NCI-H1436 (cell line): ENCODE data around the gene CACNG1.
A peak's percentile ranks its signal among the peaks of the same experiment; 100 is the strongest.

ENCODE experiments used
- DNase-seq: peaks from one replicate; lab custom pipeline; 2025; lab: John Stamatoyannopoulos, UW

The CACNG1 gene

DNA sequence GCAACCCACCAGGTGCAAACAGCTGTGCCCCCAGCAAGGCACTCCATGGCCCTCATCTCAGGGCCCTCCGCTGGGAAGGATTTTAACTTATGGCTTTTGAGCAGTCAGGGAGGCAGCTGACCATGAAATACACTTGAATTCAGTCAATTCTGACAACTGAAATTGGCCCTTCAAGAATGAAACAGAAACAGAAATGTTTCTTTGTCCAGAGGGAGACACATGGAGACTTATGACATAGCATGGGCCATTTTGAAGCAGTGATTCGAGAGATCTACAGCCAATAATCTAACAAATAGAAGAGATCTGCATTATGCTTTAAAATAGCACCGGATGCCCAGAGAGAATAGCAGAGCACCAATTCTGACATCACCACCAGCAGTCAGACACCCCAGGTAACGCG is 7.5 kb downstream of the CACNG1 start:
- no peak for DNase-seq

DNA sequence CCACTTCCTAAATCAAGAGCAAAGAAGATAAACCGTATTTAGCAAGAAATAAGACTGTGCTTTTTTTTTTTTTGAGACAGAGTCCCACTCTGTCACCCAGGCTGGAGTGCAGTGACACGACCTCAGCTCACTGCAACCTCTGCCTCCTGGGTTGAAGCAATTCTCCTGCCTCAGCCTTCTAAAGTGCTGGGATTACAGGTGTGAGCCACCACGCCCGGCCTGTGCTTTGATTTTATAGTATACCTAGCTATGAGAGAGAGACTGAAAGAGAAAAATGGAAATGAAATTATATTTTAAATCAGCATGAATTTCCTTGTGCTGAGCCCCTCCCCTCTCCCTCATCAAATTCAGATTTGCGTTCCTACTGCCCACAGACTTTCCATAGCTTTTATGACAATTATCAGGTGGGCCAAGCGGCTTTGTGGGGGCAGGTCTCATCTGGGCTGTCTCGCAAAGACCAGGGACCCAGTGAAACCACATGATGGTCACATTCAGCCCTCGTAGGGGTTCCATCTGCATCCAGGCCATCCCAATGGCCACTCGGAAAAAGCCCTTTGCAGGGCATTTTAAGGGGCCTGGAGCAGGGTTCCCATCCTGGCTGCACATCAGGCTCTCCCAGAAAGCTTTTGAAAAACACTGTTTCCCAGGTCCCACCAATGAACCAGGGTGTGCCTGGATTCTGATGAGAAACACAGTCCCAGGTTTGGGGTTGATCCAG is 8.5 kb downstream of the CACNG1 start:
- DNase-seq: no peak

DNA sequence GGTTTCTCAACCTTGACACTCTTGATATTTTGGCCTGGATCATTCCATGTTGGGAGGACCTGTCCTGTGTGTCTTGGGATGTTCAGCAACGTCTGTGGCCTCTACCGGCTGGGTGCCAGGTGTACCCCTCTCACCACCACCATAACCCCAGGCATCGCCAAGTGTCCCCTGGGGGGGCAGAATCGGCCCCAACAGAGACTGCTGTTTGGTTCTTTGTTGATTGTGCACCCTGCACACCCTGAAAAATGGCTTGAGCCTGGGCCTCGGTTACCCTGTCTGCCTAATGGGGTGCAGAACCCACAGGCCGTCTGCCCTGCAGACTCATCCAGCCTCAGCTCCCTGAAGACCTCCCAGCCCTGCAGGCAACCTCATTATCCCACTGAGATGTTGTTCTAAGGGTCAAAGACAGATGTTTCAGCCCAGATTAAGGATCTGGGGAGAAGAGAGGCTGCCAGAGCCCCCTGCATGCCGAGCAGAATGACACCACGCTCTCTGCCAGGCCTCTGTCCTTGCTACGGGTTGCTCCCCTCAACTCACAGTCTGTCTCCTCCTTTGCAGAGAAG is 9.2 kb downstream of the CACNG1 start:
- no peak for DNase-seq

DNA sequence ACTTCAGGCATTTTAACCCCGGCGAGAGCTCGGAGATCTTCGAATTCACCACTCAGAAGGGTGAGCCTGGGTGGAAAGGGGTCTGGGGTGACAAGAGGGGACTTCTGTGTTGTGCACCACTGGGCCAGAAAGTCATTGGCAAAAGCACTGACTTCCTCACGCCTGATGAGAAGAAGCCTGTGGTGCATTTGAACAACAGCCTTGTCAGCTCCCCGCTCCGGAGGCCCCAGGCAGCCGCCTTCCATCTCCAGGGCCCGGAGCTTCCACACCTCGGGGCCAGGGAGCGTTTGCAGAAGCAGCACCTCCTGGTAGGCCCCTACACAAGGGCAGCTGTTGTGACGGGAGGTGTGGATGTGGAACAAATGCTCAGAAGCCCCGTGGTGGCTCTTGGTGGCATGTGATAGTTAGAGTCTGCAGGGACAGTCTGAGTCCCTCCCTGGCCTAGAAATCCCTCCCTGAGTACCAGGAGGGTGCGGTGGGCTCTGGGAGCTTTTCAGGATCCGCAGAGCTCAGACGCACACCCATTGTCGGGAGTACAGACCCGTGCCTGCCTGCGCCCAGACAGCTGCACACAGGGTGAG is 9.7 kb downstream of the CACNG1 start:
- DNase-seq: no peak

DNA sequence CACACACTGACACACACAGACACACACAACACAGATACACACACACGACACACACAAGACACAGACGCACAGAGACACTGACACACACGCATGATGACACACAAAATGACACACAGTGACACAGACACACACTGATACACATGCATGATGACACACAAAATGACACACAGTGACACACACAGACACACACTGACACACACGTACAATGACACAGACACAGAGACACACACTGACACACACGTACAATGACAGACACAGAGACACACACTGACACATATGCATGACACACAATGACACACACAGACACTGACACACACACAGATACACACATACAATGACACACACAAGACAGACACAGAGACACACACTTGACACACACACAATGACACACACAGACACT is 10.3 kb downstream of the CACNG1 start:
- DNase-seq: no peak

DNA sequence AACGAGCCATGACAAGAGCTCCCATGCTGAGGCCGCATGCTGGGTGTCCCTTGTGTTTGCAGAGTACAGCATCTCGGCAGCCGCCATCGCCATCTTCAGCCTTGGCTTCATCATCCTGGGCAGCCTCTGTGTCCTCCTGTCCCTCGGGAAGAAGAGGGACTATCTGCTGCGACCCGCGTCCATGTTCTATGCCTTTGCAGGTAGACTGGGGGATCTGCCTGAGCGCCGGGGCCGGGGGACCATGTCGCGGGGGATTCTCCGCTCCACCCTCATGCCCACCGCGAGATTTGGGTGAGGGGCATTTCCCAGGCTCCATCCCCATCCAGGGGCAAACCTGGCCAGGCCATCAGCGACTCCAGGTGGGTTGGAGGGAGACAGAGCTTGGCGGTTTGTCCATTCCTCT is 10.7 kb downstream of the CACNG1 start:
- no peak for DNase-seq

DNA sequence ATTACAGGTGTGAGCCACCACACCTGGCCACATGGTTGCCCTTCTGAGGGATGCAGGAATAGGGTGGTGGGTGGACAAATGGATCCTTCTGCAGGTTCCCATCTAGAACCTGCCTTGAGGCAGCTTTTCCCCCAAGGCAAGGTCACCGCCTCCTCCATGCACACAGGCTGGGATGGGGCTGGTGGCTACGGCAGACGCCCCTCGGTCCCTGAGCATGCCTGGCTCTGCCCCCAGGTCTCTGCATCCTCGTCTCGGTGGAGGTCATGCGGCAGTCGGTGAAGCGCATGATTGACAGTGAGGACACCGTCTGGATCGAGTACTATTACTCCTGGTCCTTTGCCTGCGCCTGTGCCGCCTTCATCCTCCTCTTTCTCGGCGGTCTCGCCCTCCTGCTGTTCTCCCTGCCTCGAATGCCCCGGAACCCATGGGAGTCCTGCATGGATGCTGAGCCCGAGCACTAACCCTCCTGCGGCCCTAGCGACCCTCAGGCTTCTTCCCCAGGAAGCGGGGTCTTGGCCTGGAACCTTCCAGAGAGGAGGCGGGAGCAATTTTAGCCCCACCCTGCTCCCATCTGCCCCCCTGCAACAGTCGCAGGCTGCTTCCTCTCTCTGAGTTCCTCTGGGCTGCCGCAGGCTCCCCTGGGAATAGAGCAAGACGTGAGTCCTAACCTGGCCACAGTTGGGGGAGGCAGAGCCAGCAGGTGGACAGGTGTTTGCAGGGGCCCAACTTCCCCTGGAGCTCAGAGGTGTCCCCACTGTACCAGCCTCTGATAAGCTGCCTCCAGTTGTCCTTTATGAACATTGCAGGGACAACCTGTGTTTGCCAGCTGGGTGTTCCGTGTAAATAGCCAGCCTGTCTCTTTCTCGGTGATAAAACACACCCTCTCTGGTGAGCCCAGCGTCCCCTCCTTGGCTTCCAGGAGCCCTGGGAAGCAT is 11.7 kb downstream of the CACNG1 start:
- DNase-seq: no peak

DNA sequence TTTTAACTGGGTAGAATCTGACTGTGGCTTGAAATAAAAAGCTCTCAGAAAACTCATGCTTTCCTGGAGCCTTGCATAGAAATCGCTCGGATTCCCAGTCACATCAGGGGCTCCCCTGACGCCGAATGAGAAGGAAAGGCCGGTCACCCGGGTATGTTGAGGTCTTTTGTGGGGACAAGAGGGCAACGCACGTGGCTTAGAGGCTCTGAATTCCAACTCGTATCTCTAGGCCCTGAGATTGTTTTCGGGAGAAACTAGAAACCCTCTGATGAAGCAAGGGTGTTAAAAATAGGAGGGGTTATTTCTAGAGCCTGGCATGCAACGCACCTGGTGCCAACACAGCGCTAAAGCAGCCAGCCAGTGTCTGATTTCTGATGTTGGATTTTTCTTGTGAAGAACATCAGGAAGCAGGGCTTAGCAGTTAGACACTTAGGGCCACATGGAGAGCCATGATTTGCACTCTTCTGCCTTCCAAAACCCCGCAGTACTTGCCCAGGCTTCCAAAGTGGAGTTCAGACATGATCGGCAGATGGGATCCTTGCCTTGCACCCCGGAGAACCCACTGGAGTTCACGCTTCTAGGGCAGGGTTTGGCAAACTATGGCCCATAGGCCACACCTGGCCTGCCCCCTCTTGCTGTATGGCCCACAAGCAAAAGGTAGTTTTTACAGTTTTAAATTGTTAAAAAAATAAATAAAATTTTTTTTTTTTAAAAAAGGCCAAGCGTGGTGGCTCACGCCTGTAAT is 12.6 kb downstream of the CACNG1 start:
- no peak for DNase-seq

DNA sequence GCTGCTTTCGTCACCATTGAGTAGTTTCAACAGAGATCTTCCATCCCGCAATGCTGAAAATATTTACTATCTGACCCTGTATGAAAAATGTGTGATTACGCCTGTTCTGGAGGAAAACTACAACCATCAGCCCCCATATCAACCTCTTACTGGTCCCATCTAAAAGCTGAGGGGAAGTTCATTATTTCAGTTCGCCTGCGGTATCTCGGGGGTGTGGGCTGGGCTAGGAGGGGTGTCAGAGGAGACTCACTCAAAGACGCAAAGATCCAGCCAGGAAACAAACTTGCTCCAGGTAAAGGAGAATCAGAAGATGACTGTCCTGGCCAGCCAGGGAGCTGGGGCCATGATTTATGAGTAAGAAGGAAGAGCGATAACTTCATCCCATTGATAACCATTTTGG is 13.7 kb downstream of the CACNG1 start:
- DNase-seq: no peak

DNA sequence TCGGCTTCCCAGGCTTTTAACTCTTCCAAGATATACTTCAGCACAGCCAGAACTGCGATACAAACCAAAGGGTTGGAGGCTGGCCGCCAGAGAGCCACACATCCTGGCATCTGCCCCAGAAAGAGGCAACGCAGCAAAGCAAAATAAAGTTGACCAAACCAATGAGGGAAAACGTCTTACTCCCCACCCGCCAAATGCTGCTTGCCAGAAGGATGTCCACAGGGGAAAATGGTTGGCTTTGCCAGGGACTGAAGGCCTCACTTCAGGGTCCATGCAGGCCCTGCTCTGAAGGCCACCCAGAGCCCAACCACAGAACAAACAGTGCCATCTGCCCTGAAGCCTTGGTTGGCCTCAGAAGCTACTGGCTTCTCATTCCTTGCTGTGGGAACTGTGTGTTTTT is 15.0 kb downstream of the CACNG1 start:
- no peak for DNase-seq

DNA sequence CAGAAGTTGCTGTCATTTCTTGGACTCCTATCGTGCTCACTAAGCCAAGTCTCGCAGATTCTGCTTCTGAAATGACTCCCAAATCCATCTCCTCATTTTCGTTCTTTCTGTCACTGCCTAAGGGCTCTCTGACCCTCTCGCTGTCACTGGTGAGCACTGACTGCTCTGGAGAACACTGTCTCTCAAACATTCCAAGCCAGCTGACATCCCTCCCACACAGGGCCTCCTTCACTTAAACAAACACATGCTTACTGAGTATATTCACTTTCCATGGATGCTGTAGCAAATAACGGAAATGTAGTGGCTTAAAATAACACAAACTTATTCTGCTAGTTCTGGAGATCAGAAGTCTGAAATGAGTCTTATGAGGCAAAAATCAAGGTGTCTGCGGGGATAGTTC is 18.8 kb downstream of the CACNG1 start:
- no peak for DNase-seq

DNA sequence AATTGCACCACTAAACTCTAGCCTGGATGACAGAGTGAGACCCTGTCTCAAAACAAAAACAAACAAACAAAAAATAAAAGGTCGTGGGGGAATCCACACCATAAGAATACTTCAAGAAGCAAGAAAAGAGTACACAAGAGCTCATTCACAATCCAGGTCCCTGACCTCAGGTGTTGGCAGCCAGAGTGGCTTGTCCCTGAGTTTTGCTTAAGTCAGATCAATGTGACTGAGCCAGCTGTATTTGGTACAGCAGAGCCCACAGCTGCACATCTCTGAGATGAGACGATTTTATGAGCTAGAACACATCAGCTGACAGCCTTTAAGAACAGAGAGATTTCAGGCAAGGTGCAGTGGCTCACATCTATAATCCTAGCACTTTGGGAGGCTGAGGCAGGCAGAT is 22.4 kb downstream of the CACNG1 start:
- no peak for DNase-seq

DNA sequence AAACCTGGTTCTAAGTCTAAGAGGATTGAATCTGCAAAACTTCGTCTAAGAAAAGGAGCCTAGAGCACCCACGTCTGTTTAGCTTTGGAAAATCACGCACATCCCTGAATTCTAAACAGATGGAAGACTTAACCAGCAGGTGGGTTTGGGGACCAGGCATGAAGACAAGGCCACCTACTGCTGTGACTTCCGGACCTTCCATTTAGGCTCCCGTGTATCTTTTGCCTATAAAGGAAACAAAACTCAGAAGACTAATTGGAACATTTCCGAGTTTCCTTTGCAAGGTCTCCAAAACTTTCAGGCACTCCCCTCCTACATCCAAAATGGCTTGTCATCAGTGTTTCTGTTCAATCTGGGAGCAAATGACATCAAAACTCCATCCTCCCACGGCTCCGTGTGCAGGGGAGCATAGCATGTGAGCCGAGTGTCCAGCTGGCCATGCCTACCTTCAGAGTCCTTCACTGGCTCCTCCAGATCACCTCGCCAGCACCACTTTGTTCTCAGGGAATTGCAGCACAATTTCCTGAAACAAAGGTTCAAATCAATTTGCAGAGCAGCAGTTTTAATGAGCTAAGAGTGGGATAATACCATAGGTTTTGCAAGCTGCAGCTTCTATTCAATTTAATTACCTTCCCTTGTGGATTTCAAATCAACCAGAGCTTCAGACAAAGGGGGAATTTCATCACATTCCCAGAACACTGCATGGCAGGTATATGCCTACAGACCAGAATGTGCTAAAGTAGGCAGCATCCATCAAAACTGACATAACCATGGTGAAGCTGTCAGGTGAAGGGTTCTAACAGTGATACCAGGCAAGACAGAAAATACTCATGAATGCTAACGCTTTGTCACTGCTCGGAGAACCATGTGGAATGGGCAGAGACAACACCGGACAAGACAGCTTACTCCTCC is 23.5 kb downstream of the CACNG1 start:
- DNase-seq: no peak

DNA sequence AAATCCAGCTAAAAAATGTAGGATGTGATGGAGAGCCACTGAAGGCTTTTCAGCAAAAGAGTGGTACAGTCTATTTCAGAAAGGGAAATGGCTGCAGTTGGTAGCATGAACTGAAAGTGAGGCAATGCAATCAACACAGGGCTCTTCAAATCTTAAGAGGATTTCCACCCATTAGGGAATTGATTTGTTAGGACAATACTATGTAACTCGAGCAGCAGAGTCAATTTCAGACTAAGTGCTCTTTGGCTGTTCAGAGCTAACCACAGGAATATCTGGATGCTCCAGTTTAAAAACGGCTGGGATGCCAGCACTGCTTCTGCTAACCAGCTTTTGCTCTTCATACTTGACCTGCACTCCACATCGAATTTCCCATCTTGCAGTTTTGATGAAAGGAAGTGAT is 24.6 kb downstream of the CACNG1 start:
- peak; percentile 89 for DNase-seq

DNA sequence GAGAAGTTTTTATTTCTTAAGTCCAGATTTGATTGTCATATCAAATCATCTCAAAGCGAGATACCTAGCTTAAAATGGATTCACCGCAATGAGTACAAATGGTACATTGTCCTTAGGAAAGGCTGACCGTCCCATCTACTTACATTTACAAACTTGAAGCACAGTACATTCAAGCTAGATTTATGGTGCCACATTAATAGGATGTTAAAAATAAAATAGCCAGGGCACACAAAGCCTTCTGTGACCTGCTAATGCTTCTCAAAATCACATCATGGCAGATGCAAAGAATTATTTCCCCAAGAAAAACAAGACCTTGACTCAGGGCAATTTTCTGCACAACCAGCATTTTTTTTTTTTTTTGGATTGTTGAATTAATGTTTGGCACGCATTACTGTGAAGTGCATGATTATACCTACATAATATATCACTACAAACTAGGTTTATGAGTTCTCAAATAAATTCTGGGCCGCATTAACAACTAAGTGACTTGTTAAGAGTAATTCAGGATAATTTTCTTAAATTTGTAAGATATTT is 25.3 kb downstream of the CACNG1 start:
- DNase-seq: no peak

DNA sequence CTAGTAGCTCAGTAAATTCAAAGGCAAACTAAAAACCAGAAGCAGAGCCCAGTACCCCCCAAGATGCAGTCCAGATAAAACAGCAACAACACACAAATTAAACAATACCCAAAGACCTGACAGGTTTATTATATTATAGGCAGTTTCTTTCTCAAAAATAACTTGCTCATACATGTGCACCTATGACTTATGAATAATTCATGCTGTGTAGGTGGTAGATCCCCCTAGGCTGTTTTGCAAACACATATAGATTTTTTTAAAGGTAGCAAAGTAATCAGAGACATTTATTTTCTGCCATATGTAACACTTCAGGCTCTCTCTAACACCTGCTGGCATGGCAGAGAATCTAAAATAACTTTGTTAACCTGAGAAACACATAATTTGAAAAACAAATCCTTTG is 27.2 kb downstream of the CACNG1 start:
- DNase-seq: no peak

DNA sequence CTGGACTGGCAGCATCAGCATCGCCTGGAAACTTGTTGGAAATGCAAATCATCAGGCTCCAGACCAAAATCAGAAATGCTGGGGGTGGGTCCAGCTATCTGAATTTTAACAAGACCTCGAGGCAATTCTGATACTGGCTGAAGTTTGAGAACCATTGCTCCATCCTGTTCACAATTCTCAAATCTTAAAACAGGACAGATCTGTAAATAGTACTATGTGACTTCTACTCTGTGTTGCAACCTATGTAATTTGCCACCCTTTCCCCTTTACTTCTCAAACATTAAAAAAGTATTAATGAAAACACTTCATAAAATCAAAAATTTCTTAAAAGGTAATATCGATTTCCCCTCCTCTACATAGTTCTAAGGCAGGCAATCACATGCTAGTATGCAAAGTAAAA is 28.5 kb downstream of the CACNG1 start:
- no peak for DNase-seq

DNA sequence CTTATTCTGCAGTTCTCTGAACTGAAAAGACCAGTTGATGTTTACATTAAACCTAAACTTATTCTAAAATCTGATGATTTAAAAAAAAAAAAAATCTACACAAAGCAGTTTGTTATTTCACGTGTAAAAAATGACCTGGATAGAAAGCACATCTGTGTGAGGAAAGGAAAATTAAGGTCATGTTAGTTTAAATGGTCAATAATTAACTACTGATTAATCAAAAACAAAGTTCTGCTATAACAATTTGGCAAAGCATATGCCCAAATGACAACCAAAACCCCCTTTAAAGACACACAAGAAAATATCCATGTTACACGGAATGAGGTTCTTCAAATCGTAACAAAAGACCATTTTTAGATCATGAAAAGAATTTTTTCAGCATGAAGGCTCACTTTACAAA is 30.4 kb downstream of the CACNG1 start:
- DNase-seq: no peak

DNA sequence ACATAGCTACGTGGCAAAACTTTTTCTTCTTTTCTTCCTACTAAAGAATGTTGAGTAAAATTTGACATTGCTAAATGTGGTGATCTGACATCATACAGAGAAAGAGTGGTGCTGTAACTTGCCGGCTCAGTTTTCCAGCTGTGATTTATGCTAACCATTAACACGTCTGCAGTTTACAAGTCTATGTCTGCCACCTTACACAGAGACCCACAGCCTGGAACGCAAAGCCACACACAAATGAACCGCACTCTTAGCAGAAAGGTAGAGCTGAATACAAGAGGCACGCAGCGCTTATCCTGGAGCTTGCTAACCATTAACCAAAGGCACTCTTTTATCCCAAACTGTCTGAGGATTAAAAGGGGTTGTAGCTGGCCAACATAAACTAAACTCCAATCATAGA is 31.9 kb downstream of the CACNG1 start:
- DNase-seq: no peak

DNA sequence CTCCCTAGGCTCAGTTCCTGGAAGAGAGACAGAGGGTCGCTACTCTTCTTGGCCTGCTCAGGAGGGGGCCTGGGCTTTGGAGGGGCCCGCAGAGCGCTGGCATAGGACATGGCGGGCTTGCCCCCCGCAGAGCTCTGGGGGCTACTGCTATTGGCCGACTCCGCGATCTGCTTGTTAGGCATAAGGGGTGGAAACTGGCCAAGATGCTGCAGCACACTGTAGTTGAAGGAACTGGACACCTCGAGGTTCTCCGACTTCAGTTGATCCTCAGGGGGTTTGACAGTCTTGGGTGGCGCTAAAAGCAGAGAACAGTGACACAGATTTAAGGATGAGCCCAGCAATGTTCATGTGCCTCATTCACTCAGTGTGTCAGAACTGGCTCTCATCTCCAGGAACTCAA is 33.9 kb downstream of the CACNG1 start:
- no peak for DNase-seq

DNA sequence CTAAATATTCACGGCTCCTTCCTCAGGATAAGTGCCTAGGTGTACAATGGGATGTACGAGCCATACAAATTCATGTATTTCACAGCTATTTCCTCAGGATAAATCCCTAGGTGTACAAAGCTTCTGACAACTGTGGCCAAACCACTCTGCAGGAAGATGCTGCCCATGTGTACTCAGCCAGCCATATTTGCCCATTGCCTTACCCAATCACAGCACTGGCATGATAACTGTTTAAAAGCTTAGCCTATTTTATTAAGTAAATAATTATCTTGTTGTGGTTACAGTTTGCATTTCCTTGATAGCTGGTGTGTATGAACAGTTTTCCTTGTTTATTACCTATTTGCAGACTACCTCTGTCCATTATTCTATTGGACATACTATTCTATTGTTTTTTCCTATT is 35.1 kb downstream of the CACNG1 start:
- no peak for DNase-seq
